Lung (tissue), 12 donors: ENCODE data around the gene PDGFD. TPM values are rescaled to one million over a fixed set of nuclear protein-coding genes. Genes with fewer than 3 reads are reported as not detected.

Source experiments
- ATAC-seq: fragments of 200-7000 bp; cut with Tn5 transposase; one replicate; pipeline ENCODE4 v1.9.1; 2020; ENCODE audit warnings: moderate number of reproducible peaks; ENCODE audit not compliant: insufficient read depth, low FRiP score
- DNase-seq, 3 donors: peaks; one replicate each; pipeline ENCODE4 v3.0.0-alpha.2; 2013 to 2017
- H3K27ac ChIP-seq, 2 donors: one replicate each; pipeline ENCODE4 v1.5.1; 2013; ENCODE audit warnings: mild to moderate bottlenecking in 2 of 2, moderate library complexity in 2 of 2, control low read depth in 1 of 2, inconsistent platforms in 1 of 2, low read depth in 1 of 2, low read length in 1 of 2
- H3K27me3 ChIP-seq, 3 donors: one replicate each; pipeline ENCODE4 v1.5.1; 2013; ENCODE audit warnings: low read length in 2 of 3; ENCODE audit not compliant: control insufficient read depth in 3 of 3, insufficient read depth in 3 of 3
- H3K36me3 ChIP-seq, 4 donors: one replicate each; pipeline ENCODE4 v1.5.1; 2013; ENCODE audit warnings: low read length in 4 of 4, mild to moderate bottlenecking in 1 of 4, moderate library complexity in 1 of 4; ENCODE audit not compliant: control insufficient read depth in 4 of 4, insufficient read depth in 4 of 4
- H3K4me1 ChIP-seq, 5 donors: one replicate each; pipeline ENCODE4 v1.5.1; 2013; ENCODE audit warnings: low read length in 5 of 5, mild to moderate bottlenecking in 2 of 5, moderate library complexity in 1 of 5; ENCODE audit not compliant: control insufficient read depth in 5 of 5, insufficient read depth in 5 of 5
- H3K4me3 ChIP-seq: one replicate; pipeline ENCODE4 v1.5.1; 2013; ENCODE audit warnings: mild to moderate bottlenecking, control low read depth, moderate library complexity
- H3K9ac ChIP-seq, 2 donors: one replicate each; pipeline ENCODE4 v1.5.1; 2013; ENCODE audit warnings: low read length in 2 of 2, control low read depth in 1 of 2; ENCODE audit not compliant: insufficient read depth in 1 of 2
- H3K9me3 ChIP-seq, 4 donors: one replicate each; pipeline ENCODE4 v1.5.1; 2013; ENCODE audit warnings: low read length in 3 of 4, mild to moderate bottlenecking in 1 of 4, moderate library complexity in 1 of 4; ENCODE audit not compliant: control insufficient read depth in 4 of 4, insufficient read depth in 3 of 4
- CTCF ChIP-seq: IDR thresholded peaks from 2 replicates; pipeline ENCODE4 v1.5.1; 2012; ENCODE audit warnings: mild to moderate bottlenecking; ENCODE audit errors: control extremely low read depth, extremely low read depth
- WGBS, 2 donors: extraction: QIAGEN DNeasy Blood & Tissue Kit; methylation state at CpG; one replicate each; pipeline ENCODE4 v1.1.7; 2013; 5-methylcytosine and 5-hydroxymethylcytosine counted together
- polyA plus RNA-seq, 2 donors: library from polyadenylated mRNA; stranded (reverse); fragments of 200-250 nt; gene quantifications; one replicate each; pipeline ENCODE4 v1.2.1, GENCODE V29; 2013
- total RNA-seq, 2 donors: library from RNA; depleted of rRNA in 1 of 2; stranded (reverse); fragments of >200 nt in 1 of 2; gene quantifications; one replicate each; pipeline ENCODE4 v1.2.1, GENCODE V29; 2014 to 2021
- donor health status: control.
- donor health status: control.
- donor health status: Bipolar disorder and iron deficiency.
- donor health status: healthy.
- donor health status: DM: yes; HTN: yes; CAD: no.

The PDGFD gene
- total and polyA plus RNA-seq, 4 donors: 0.71 to 10.6 (median 1.4) TPM

- Histone ChIP-seq H3K9me3 (no peaks in the 10 kb centered on the region), H3K27ac (no peak overlapping the region), H3K4me1 (peaks cover 0 to 2% (median 0%) of the 10 kb centered on the region in 5 donors), H3K27me3 (no peaks in the 10 kb centered on the region), H3K9ac (no peak overlapping the region), H3K4me3 (no peak overlapping the region), H3K36me3 (peaks cover 0 to 5% (median 0%) of the 10 kb centered on the region in 4 donors)
- TF ChIP-seq CTCF: no peak
- DNase-seq (no peak), ATAC-seq (no peak)
- WGBS, 2 donors: 93 to 96% methylated on average over 1 of the region's 1 CpG
These were observed 219.6 kb downstream of the PDGFD start for GRCh38 chr11:103944251-103944940.

- TF ChIP-seq CTCF: no peak
- Histone ChIP-seq H3K27ac (no peak overlapping the region), H3K36me3 (peaks cover 0 to 5% (median 0%) of the 10 kb centered on the region in 4 donors), H3K27me3 (no peaks in the 10 kb centered on the region), H3K9ac (no peak overlapping the region), H3K9me3 (no peaks in the 10 kb centered on the region), H3K4me1 (peaks cover 0 to 2% (median 0%) of the 10 kb centered on the region in 5 donors), H3K4me3 (no peak overlapping the region)
- ATAC-seq: no peak
- WGBS, 2 donors: 88% methylated on average over 1 of the region's 1 CpG
- DNase-seq: no peak
These were observed 221.3 kb downstream of the PDGFD start for GRCh38 chr11:103942646-103943045.

DNA sequence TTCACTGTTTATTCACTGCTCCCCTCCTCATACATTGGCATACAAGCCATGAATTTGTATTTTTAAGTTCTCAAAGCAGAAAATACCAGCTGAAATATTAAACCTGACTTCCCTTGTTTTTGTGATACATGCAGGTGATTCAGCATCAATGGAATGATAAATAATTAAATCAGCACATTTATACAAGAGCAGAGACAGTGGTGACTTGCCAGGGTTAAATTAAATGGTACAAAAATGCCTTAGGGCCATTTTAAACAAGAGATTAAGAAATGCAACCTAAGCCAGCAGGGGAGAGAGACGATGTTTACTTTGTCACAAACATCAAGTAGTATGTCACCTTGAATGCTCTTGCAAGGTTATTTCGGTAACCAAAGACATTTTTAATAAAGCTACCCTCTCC is 223.4 kb downstream of the PDGFD start:
- DNase-seq (no peak), ATAC-seq (no peak)
- H3K27me3 ChIP-seq: no peaks in the 10 kb centered on the region
- H3K36me3 ChIP-seq: no peaks in the 10 kb centered on the region
- H3K9me3 ChIP-seq: no peaks in the 10 kb centered on the region
- WGBS, 2 donors: 57 to 85% methylated on average over 2 of the region's 2 CpGs
- no peak overlapping the region for H3K4me3 ChIP-seq
- H3K4me1 ChIP-seq: no peaks in the 10 kb centered on the region
- no peak overlapping the region for H3K9ac ChIP-seq
- TF ChIP-seq CTCF: no peak
- no peak overlapping the region for H3K27ac ChIP-seq

GRCh38 chr11:103939694-103940093 is 224.3 kb downstream of the PDGFD start:
- Histone ChIP-seq H3K36me3 (no peaks in the 10 kb centered on the region), H3K4me3 (no peak overlapping the region), H3K9ac (no peak overlapping the region), H3K9me3 (no peaks in the 10 kb centered on the region), H3K4me1 (no peaks in the 10 kb centered on the region), H3K27me3 (no peaks in the 10 kb centered on the region), H3K27ac (no peak overlapping the region)
- DNase-seq (no peak), ATAC-seq (no peak)
- TF ChIP-seq CTCF: no peak
- 91% methylated on average over 3 of the region's 3 CpGs for WGBS, 2 donors
